Thyroid gland (tissue), 4 donors: ENCODE results near the gene ZNF740. TPM values are rescaled to one million over a fixed set of nuclear protein-coding genes. Genes with fewer than 3 reads are reported as not detected.

ENCODE experiments used
- DNase-seq, 2 donors: peaks; one replicate each; pipeline ENCODE4 v3.0.0-alpha.2; 2019
- H3K27ac ChIP-seq, 3 donors: fragments of 200-600 bp; sonication (generic); 1 replicate in 2 of 3; 2 replicates in 1 of 3; pipeline ENCODE4 v1.5.1; 2016 to 2019; ENCODE audit warnings: mild to moderate bottlenecking in 1 of 3, moderate library complexity in 1 of 3
- H3K27me3 ChIP-seq: fragments of 200-600 bp; sonication (generic); one replicate; pipeline ENCODE4 v1.5.1; 2019
- H3K36me3 ChIP-seq, 2 donors: fragments of 200-600 bp; sonication (generic); one replicate each; pipeline ENCODE4 v1.5.1; 2016 to 2019
- H3K4me1 ChIP-seq, 2 donors: fragments of 200-600 bp; sonication (generic); one replicate each; pipeline ENCODE4 v1.5.1; 2017 to 2019
- H3K4me3 ChIP-seq, 3 donors: fragments of 200-600 bp; sonication (generic); replicated peaks in 1 of 3; 1 replicate in 2 of 3; 2 replicates in 1 of 3; pipeline ENCODE4 v1.5.1; 2016; ENCODE audit warnings: mild to moderate bottlenecking in 1 of 3
- H3K9me3 ChIP-seq: fragments of 200-600 bp; sonication (generic); one replicate; pipeline ENCODE4 v1.5.1; 2017
- CTCF ChIP-seq, 6 experiments: fragments of 200-600 bp in 3 of 6; fragments of 450-650 bp in 3 of 6; sonication (generic) in 3 of 6; IDR thresholded peaks; one replicate each; pipeline ENCODE4 v1.5.1; 2016 to 2019; ENCODE audit warnings: antibody characterized with exemption in 6 of 6, mild to moderate bottlenecking in 2 of 6, inconsistent platforms in 1 of 6, moderate library complexity in 1 of 6
- POLR2A ChIP-seq, 2 donors: fragments of 450-650 bp; IDR thresholded peaks; one replicate each; pipeline ENCODE4 v1.6.1; 2017; ENCODE audit warnings: antibody characterized with exemption in 2 of 2, mild to moderate bottlenecking in 2 of 2, moderate library complexity in 1 of 2
- WGBS, 2 donors: methylation state at CpG; one replicate each; pipeline ENCODE4 v1.1.5; 2017; 5-methylcytosine and 5-hydroxymethylcytosine counted together
- intact Hi-C: fragments of 100-400 bp; cut with DNase I; formaldehyde crosslinking; loops from one replicate; pipeline ENCODE4 v1.15.1; 2023
- total RNA-seq, 4 donors: library from RNA; depleted of rRNA; stranded (reverse); fragments of >200 nt; gene quantifications; one replicate each; pipeline ENCODE4 v1.2.3, GENCODE V29; 2016

The ZNF740 gene
- total RNA-seq, 4 donors from 2014 or later = 16.5 to 22.8 (median 20.6) TPM

GRCh38 chr12:53205747-53206419 is 25.4 kb downstream of the ZNF740 start:
- WGBS, 2 donors = 67% methylated on average over 6 to 7 of the region's 7 CpGs
- Histone ChIP-seq H3K27ac (no peak overlapping the region), H3K9me3 (no peaks in the 10 kb centered on the region), H3K4me3 (no peak overlapping the region), H3K4me1 (no peaks in the 10 kb centered on the region), H3K27me3 (no peaks in the 10 kb centered on the region), H3K36me3 (peaks cover 7 to 10% of the 10 kb centered on the region in 2 donors)
- TF ChIP-seq CTCF (IDR thresholded peaks at IDR 0.05) (no peak), POLR2A (IDR thresholded peaks at IDR 0.05) (no peak)
- no peak for DNase-seq
- intact Hi-C loops = no loop called here

GRCh38 chr12:53207042-53207441 is 26.5 kb downstream of the ZNF740 start, which contains the start of gene ITGB7:
ITGB7 (minus strand) TSS chr12:53207251; CDS start chr12:53200443, 6,808 bp downstream.
- TF ChIP-seq POLR2A (IDR thresholded peaks at IDR 0.05) = no peak
- TF ChIP-seq CTCF (IDR thresholded peaks at IDR 0.05) = no peak
- Histone ChIP-seq H3K27ac (no peak within 1 kb of the TSS), H3K27me3 (no peaks in the 10 kb centered on the region), H3K9me3 (no peaks in the 10 kb centered on the region), H3K4me3 (no peak within 1 kb of the TSS), H3K36me3 (peaks cover 19% of the 10 kb centered on the region in 2 donors), H3K4me1 (no peaks in the 10 kb centered on the region)
- DNase-seq = no peak
- intact Hi-C loops = no loop called here
- WGBS, 2 donors = 53 to 70% methylated on average over 5 of the region's 5 CpGs

GRCh38 chr12:53208435-53208834 is 27.9 kb downstream of the ZNF740 start:
- no peak overlapping the region for H3K4me3 ChIP-seq
- TF ChIP-seq CTCF (IDR thresholded peaks at IDR 0.05) (no peak), POLR2A (IDR thresholded peaks at IDR 0.05) (no peak)
- H3K9me3 ChIP-seq = no peaks in the 10 kb centered on the region
- WGBS, 2 donors = 53 to 59% methylated on average over 2 of the region's 2 CpGs
- H3K36me3 ChIP-seq = peaks cover 29% of the 10 kb centered on the region in 2 donors
- H3K27me3 ChIP-seq = no peaks in the 10 kb centered on the region
- DNase-seq = no peak
- intact Hi-C loops = no loop called here
- H3K27ac ChIP-seq = no peak overlapping the region
- H3K4me1 ChIP-seq = no peaks in the 10 kb centered on the region

- no peaks in the 10 kb centered on the region for H3K27me3 ChIP-seq
- DNase-seq = no peak
- no peak overlapping the region for H3K4me3 ChIP-seq
- no peaks in the 10 kb centered on the region for H3K4me1 ChIP-seq
- H3K9me3 ChIP-seq = no peaks in the 10 kb centered on the region
- intact Hi-C loops = no loop called here
- H3K27ac ChIP-seq = no peak overlapping the region
- H3K36me3 ChIP-seq = peaks cover 29 to 33% of the 10 kb centered on the region in 2 donors
- no peak for TF ChIP-seq CTCF (IDR thresholded peaks at IDR 0.05)
- no peak for TF ChIP-seq POLR2A (IDR thresholded peaks at IDR 0.05)
- 70% methylated on average over 7 of the region's 7 CpGs for WGBS, 2 donors
Observed at GRCh38 chr12:53208877-53209463, 28.4 kb downstream of the ZNF740 start.

GRCh38 chr12:53210843-53211242 is 30.3 kb downstream of the ZNF740 start:
- intact Hi-C loops = loop anchor here (2.0 to 5.0 kb wide), 2 partner anchors 41 to 76 kb away; a partner anchor contains a TSS
- H3K4me1 ChIP-seq = peaks cover 0 to 10% of the 10 kb centered on the region in 2 donors
- H3K4me3 ChIP-seq = no peak overlapping the region
- peaks cover 42 to 43% of the 10 kb centered on the region in 2 donors for H3K36me3 ChIP-seq
- no peaks in the 10 kb centered on the region for H3K27me3 ChIP-seq
- no peak for DNase-seq
- 79 to 86% methylated on average over 4 of the region's 4 CpGs for WGBS, 2 donors
- no peak for TF ChIP-seq POLR2A (IDR thresholded peaks at IDR 0.05)
- no peak for TF ChIP-seq CTCF (IDR thresholded peaks at IDR 0.05)
- no peaks in the 10 kb centered on the region for H3K9me3 ChIP-seq
- no peak overlapping the region for H3K27ac ChIP-seq
